ENCODE data around the gene SRC.

GRCh38 chr20:37358366-37359150, 12.6 kb downstream of the SRC start:
- TF ChIP-seq CTCF (IDR thresholded peaks at IDR 0.05; ENCODE audit: insufficient read depth, low read length) (no peak), REST (IDR thresholded peaks at IDR 0.05; ENCODE audit: insufficient replicate concordance, low read depth) (no peak)

Data from HL-60 (cell line).